Smooth muscle cell of the brain vasculature (primary cell): Measurements from ENCODE around the gene MSI2.

Source experiments
- DNase-seq: peaks from one replicate; pipeline ENCODE4 v3.0.0-alpha.2; 2012; ENCODE audit warnings: low read depth, low spot score

MSI2 gene

DNA sequence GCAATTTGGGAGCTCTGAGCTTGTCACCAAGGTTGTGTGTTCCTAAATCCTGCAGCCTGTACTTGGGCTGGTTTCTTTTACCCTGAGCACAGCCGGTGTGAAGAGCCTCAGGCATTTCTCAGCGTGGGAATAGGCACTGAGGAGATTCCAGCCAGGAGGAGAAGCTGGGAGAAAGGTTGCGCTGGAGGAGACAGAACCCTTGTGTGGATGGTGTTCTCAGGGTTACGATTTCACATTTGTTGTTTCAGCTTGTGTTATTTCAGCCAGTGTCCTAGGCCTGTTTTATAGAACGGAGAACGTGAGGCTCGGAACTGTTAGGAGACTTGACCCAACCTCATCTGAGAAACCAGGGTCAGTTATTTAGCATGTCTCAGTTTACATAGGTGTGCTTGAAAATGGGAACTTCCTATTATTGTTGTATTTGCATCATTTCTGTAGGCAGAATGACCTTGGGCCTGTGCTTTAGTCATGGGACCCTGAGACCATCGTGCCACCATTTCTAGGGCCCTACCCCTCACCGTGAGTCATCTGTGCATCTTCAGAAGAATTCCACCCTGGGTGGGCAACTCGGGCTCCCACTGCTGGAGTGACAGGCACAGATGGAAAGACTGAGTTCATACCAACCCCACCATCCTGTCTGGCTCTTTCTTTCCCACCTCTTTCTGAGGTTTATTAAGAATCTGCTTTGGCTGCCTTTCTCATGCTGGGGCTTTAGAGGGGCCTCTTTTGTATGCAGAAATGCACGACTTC is 134.9 kb downstream of the MSI2 start:
- peak; percentile 78 for DNase-seq

DNA sequence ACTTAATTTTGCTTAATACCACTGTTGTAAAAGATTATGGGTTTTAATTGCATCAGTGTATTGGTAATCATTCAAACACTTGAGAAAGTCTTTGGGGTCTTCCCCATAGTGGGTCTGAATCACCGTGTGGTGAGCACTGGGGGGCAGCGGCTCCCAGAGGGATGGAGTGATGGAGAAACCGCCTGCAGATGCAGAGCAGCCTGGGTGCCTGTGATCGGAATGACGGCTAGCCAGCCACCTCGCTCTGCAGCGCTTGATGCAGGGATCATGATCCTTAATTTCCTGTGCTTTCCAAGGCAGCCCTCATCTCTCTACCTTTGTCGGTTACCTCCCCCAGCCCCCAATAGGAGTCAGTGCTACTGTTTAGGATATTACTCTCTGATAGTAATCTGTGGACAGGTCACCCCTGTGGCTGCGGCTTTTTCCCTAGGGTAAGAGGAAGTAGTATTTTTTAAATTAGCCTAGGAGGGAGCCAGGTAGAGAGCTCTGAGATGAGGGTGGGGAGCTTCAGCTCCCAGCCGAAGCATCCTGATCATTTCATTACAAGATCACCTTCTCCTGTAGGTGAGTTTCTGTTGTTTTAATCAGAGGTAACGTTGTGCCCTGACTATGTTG is 135.6 kb downstream of the MSI2 start:
- DNase-seq: no peak

DNA sequence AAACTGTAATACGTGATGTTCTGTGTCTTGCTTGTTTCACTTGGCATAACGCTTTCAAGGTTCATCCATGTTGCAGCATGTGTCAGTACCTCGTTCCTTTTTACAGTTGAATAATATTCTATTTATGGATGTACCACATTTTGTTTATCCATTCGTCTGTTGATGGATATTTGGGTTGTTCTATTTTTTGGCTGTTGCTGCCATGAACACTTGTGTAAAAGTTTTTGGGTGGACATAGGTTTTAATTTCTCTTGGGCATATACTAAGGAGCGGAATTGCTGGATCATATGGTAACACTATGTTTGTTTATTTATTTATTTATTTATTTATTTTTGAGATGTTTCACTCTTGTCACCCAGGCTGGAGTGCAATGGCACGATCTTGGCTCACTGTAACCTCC is 137.0 kb downstream of the MSI2 start:
- DNase-seq: no peak

DNA sequence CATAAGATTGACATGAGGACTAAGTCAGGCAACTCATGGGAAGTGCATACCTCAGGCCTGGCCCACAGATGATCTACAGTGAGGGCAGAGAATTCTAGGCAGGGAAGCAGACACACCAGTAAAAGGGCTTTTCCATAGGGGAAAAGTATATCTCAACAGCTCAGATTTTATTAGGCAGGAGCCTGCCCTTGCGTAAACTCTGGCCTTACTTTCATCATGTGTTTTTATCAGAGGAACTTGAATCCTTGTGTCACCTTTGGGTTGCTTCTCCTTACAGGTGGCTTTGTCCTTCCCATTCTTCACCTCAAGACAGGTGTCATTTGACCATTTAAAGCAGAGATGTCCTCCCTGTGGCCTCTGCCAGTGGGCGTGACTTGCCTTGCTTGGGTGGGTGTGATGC is 138.1 kb downstream of the MSI2 start:
- no peak for DNase-seq

DNA sequence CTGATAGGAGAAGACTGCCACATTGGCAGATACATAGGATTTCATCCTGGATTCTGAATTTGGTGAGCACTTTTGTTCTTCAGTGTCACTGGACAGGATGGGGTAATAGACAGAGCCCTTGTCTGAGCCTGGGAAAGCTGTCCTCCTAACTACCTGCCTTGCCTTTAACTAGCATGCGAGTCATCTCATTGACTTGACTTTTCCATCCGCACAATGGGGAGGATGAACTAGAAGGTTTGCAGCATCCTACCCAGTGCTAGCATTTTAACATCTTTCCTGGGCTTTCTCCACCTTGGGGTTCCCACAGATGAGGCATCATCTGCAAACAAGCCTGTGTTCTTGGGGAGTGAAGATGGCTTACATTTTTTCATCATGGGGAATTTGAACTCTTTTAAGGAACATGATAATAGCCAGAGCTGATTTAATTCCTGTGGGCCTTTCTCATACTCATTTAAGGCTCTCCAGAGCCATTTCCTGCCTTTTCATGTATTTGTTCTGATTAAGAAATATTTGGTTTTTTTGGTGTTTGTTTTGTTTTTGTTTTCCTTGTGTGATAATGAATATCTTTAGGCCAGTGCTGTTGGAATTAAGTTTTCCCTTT is 139.5 kb downstream of the MSI2 start:
- no peak for DNase-seq

DNA sequence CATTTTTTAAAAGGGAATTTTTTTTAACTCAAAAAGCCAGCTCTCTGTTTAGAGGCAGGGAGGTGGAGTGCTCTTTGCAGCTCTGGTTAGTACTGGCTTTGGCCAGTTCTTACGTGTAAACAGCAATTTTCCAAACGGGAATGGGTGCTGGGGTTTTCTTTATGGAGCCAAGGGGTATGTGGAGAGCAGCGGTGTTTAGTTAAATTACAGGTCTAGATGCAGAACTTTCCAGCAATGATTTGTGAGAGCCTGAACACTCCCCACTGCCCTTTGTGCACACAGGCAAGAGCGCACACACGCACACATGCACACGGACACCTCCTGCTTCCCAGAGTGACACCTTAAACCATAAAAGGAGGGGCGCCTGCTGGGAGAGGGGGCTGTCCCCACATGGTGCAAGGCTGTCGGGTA is 140.2 kb downstream of the MSI2 start:
- no peak for DNase-seq

DNA sequence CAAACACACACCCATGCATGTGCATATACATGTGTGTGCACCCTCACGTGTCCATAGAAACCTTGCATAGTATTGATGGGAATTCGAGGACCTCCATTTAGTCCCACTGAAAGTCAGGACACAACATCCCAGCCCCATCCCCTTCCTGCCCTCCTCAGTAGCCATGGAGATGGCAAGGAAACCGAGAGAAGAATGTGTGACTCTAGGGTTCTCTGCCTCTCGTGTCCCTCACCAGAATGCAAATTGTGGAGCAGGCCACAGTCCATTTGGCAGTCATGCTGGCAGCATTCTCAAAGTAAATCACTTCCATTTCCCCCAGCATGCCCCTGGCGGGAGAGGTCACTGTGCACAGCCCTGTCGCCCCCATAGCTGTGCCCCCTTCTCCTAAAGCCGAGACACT is 141.1 kb downstream of the MSI2 start:
- DNase-seq: no peak

DNA sequence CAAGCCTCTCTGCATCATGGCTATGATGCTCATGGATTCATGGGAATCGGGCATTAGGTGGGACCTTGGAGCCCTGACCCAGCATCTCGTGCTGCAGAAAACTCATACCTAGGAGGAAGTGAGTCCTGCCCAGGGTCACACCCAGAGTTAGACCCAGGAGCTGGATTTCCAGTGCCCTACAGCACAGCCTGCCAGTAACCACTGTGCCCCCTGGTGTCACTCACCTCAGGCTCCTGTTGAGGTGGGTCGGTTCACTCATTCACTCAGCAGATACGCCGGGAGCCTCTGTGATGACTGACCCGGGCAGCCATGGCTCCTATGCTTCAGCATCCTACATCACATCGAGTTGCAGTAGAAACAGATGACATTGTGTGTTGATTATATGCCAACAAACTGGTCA is 143.4 kb downstream of the MSI2 start:
- DNase-seq: no peak

DNA sequence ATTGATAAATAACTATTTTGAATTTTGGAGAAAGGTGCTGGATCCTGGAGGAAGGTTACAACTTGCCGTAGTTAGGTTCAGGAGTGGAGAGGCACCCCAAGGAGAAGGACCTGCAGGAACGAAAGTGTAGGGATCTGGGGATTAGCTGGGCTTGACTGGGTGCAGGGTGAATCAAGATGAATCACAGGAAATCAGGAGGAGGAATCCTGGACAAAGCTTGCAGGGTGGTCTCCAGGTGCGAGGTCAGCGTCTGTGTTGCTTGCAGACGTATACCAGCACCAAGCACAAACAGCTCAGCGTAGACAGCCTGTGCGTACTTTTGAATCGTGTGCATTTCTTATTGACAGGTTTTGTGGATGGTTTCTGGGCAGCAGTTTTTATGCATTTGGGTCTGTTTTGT is 144.3 kb downstream of the MSI2 start:
- DNase-seq: no peak

DNA sequence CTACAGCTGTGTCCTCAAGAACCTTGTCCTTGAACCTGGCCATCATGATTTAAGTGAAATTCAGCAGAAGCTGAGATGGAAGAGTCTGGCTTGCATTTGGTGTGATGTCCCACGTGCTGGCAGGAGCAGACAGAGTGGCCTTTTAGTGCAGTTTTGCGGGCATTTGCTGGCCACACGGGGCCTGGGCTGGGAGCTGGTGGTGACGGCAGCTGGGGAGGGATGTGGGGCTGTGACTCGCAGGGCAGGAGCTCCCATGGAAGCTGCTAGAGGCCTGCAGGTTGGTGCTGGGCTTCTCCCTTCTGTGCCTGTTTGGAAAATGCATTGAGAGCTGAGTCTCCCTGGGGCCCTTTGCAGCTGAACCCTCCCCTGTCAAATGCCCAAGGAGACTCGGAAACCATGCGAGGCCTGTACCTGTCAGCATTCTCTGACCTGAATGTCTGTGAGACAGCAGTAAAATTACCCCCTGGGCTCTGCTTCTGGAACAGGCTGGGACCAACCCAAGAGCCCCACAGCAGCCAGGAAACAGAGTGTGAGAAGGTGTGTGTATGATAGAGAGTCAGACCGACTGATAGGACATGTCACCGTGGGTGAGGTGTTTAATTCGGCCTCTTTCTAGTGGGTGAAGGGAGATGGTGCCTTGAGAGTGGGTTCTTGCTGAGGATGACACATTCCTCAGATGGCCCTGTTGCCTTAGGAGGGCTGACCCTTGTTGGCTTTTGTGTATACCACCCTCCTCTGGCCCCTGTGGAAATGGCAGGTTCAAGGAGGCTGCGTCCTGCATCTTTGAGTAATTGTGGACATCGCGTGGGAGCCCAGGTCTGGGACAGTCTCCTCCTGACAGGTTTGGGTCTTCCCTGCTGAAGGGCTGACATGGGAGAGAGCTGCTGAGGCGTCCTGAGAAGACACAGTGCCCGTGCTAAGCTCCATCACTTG is 145.5 kb downstream of the MSI2 start:
- DNase-seq: no peak

DNA sequence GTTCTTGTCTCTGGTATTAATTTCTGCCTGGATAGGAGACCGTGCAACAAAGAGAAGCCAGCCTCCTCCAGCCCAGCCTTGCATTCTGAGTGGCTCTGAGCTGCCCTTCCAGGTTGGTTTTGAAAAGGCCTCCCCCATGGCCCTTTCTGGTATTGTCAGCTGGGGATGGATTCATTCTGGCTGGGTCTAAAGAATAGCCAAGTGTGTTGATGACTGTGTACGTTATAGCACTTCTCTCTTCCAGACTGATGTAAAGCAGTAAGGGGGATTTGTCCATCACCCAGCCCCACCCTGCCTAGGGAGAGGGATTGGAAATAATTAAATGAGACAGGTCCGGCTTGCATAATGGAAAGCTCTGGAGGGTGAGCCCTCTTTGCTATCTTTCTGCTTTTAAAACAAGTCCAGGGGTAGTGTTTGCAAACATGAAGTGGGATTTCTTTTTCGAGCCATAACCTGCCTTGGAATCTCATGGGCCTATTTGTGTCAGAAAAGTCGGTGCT is 146.4 kb downstream of the MSI2 start:
- no peak for DNase-seq

DNA sequence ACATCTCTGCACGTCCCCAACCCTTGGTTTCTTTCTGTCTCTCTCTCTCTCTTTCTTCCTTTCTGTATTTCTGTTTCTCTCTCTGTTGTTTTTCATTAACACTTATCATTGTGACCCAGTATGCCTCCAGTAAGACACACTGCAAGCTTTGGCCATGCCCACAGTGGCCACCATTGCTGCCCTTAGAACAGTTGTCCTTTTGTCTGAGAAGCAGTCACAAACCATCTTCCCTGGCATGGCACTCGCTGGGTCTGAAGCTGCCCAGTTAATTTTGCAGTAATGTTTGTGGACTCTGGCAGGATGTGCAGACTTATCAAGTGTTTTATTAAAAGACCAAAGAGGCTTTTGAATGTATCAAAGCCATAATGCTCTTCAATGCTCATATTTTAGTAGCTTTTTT is 146.9 kb downstream of the MSI2 start:
- no peak for DNase-seq

DNA sequence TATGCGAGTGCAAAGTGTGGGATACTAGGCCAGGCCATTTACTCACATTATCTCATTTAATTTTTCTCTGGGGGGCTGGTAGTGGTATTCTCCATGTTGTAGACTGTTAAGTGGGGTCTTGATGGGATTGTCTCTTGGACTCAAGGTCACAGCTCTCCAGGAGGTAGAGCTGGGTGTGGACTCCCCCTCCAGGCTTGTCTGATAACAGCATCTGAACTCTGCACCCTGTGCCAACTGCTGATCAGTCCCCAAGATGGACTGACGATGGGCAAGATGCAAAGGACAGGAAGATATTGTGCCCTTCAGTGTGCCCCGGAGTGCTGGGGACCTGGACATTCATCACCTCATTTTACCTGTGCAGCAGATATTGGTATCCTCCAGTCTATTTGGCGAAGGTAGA is 147.8 kb downstream of the MSI2 start:
- no peak for DNase-seq

DNA sequence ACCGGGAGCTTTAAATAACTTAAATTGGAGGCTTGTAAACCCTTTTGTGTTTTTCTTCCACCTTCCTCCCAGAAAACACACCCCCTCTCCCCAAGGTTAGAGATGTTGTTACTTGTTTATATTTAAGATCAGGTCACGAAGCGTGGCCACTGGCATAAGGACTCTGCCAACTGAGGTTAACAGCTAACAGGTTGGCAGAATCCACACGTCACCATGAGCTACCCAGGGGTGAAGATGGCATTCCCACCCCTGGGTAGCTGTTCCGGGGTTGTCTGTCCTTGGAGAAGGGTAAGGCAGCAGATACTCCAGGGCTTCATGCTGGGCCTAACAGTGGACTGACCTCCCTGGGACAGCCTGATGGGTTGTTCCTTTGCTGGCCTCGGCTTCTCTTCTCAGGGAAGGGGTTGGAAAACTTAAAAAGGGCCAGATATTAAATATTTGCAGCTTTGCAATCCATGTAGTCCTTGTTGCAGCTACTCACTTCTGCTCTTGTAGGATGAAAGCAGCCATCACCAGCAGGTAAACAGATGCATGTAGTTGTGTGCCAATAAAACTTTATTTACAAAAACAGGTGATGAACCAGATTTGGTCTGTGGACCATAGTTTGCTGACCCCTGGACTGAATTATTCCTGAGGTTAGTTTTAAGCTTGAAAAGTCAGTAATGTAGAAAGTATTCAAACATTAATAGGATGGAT is 148.6 kb downstream of the MSI2 start:
- no peak for DNase-seq

DNA sequence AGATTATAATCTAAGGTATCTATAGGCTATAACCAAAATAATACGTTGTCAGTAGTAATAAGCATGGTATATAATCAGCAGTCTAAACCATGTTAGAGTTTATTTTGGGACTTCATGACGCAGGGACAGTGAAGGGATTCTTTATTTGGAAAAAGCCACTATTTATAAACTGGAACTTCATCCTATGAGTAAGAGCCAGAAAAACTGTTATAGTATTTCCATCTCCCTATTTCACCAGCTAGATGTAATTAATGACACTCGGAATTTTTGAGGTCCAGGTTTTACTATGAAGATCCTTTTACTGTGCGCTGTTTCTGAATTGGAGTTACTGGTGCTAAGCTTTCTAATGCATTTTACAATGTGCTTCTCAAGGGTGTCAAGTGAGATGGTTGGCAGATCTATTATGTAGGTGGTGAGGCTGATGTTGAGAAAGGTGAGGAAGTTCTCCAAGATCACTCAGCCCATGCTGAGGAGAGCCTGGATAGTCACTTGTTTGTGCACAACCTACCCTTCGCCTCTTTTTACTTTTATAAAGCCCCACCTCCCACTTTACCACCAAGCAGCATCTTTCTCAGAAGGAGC is 149.3 kb downstream of the MSI2 start:
- no peak for DNase-seq

DNA sequence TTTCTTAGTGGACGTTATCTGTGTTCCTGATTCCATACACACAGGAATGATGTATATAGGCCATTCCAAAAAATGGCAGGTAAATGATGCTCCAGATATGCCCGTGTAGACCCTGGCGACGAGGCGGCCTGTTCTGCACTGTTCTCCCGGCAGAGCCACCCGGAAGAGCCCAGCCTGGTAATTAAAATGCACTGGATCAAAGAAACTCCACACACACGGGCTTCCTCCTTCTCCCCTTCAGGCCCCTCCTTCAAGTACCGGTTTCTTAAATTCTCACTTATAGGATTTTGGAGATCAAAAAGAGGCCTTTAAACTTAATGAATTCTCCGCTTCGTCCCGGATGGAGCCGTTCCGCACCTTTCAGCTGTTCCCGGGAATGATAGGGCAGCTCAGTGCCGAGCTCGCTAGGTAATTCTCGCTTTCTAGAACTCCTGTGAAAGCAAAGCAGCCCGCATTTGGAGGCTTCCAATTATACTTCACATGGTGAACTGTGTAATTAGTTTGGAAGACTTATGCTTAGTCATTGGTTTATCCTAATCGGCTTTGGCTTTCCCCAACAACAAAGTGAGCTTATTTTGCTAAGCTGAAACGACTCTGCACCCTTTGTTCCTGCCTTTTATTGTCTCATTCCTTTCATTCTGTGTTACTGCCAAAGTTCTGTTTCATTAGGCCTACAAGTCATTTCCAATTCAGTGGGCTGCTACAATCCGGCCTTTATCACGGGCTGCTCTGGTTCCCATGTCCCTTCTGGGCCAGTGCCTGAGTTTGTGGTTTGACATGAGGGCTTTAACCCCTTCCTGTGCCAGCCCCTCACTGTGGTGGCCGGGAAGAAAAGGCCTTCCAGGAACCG is 150.0 kb downstream of the MSI2 start:
- no peak for DNase-seq

DNA sequence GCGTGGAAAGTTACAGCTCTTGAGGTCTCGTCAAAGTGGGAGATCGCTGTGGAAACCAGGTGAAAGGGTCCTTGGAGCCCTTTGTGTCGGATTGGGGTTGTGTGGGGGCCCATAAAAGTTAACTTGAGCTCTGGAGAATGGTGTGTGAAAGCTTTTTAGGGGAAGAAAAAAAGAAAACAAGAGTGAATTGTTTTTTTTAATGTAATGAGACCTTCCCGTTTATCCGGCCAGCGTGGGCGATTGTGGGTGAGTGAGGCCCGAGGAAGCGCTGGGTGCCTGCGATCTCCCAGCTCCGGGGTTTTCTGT is 150.6 kb downstream of the MSI2 start:
- DNase-seq: no peak

DNA sequence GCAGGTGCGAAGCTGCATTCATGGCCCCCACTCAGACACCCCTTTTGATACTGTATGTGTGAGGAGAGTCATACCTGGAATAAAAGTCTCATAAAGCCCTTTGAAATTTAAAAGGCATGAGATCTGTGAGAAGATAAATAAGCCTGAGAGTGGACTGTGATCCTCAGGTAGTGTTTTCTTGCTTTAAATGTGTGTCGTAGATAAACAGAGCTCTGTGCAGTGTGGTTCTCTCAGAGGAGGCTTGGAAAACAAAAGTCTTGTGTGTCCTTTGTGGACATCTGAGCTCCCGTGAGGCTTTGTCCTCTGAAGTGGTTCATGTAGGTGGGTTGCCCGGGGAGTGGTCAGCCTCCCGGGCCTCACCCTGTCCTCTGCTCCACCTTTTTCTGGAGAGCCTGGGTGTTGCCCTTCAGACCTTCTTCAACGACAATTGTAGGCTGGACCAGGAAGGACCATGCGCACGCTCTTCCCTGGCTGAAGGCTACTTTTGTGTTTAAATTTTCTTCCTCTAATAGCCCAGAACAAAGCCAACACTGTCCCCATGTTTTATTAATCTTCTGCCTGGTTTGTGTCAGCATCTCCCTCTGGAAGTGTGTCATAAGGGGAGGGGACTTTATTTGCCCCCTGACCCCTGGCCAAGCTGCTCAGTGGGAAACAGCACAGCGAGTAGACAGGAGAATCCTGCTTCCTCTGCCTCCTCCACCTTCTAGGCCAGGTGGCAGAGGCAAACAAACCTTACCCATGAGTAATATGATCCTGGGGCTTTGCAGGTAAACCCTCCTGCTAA is 151.2 kb downstream of the MSI2 start:
- no peak for DNase-seq

DNA sequence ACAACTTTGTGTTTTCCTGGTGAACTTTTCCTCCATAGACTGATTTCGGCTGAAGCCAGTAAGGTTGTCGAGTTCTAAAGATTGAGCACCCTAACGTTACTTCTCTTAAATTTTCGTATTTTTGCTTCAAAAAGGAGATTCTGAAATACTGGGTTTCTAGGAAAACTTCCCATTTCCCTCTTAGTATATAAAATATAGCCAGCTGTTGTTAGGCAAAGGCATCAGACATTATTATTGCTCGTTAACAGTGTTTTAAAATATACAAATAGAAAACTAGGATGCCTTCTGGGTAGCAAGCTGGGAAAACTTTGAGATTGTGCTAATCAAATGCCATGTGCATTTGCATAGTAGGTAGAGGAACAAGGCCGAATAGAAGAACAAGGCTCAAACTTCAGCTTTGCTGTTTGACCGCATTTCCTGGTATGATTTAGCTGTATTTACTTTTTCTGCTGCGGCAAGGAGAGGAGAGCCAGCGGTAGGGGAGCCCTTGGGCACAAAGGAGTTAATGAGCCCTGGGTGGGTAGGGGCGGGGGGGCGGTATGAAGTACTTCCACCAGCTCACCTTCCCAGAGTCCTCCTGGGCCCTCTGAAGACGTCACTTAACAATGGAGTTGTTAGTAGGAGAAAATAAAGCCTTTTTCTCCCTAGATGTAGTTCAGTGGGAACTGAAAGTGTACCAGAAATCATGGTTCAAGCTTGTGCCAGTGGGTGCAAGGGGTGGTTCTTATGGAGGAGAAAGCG is 151.9 kb downstream of the MSI2 start:
- DNase-seq: no peak
